ENCODE results near the gene STAMBPL1. TPM values are rescaled to one million over a fixed set of nuclear protein-coding genes. Genes with fewer than 3 reads are reported as not detected.

STAMBPL1 gene
- total RNA-seq, 1 experiment from 2014 or later = 0.54 TPM

- DNase-seq = no peak
- Mint-ChIP-seq H3K27ac (ENCODE audit: unreplicated experiment) (no peak overlapping the region), H3K4me1 (ENCODE audit: low read depth, unreplicated experiment) (no peaks in the 10 kb centered on the region), H3K27me3 (ENCODE audit: insufficient read depth, unreplicated experiment) (no peaks in the 10 kb centered on the region), H3K36me3 (ENCODE audit: insufficient read depth, unreplicated experiment) (no peaks in the 10 kb centered on the region), H3K9me3 (ENCODE audit: unreplicated experiment) (no peaks in the 10 kb centered on the region), H3K4me3 (ENCODE audit: unreplicated experiment) (no peak overlapping the region)
- TF ChIP-seq CTCF (IDR thresholded peaks at IDR 0.05; ENCODE audit: insufficient read depth in 1 of 2, low read depth in 1 of 2, low read length in 1 of 2, severe bottlenecking in 1 of 2, unreplicated experiment in 1 of 2) = no peak
- no TSS peak for BruUV-seq (replicated peaks)
- Histone ChIP-seq H3K4me1 (0 out of 2 replicates have a peak, but pooled peaks cover 9% of the 10 kb centered on the region), H3K9me3 (no peaks in the 10 kb centered on the region), H3K36me3 (ENCODE audit: control insufficient read depth, insufficient read depth, low read length) (no peaks in the 10 kb centered on the region), H3K27me3 (replicated peaks; ENCODE audit: control insufficient read depth, insufficient read depth, low read length) (no peaks in the 10 kb centered on the region), H3K4me3 (ENCODE audit: low read depth, low read length) (no peak overlapping the region)
- intact Hi-C loops (cut with micrococcal nuclease; ENCODE audit: unreplicated experiment) = no loop called here
- POLR2A ChIA-PET = no interaction called here
- CTCF ChIA-PET = no interaction called here
These were observed 33.1 kb downstream of the STAMBPL1 start for GRCh38 chr10:88913127-88913526.

GRCh38 chr10:88913788-88914187 lies 33.7 kb downstream of the STAMBPL1 start:
- ChIA-PET POLR2A (no interaction called here), CTCF (no interaction called here)
- no peak for TF ChIP-seq CTCF (IDR thresholded peaks at IDR 0.05; ENCODE audit: insufficient read depth in 1 of 2, low read depth in 1 of 2, low read length in 1 of 2, severe bottlenecking in 1 of 2, unreplicated experiment in 1 of 2)
- BruUV-seq (replicated peaks) = no TSS peak
- intact Hi-C loops (cut with micrococcal nuclease; ENCODE audit: unreplicated experiment) = no loop called here
- no peaks in the 10 kb centered on the region for H3K9me3 ChIP-seq
- no peaks in the 10 kb centered on the region for H3K9me3 Mint-ChIP-seq (ENCODE audit: unreplicated experiment)
- H3K27me3 Mint-ChIP-seq (ENCODE audit: insufficient read depth, unreplicated experiment) = no peaks in the 10 kb centered on the region
- no peak overlapping the region for H3K4me3 Mint-ChIP-seq (ENCODE audit: unreplicated experiment)
- H3K27ac Mint-ChIP-seq (ENCODE audit: unreplicated experiment) = no peak overlapping the region
- H3K4me1 ChIP-seq = 0 out of 2 replicates have a peak, but pooled peaks cover 4% of the 10 kb centered on the region
- H3K36me3 ChIP-seq (ENCODE audit: control insufficient read depth, insufficient read depth, low read length) = no peaks in the 10 kb centered on the region
- H3K4me3 ChIP-seq (ENCODE audit: low read depth, low read length) = no peak overlapping the region
- no peaks in the 10 kb centered on the region for H3K4me1 Mint-ChIP-seq (ENCODE audit: low read depth, unreplicated experiment)
- DNase-seq = no peak
- no peaks in the 10 kb centered on the region for H3K27me3 ChIP-seq (replicated peaks; ENCODE audit: control insufficient read depth, insufficient read depth, low read length)
- H3K36me3 Mint-ChIP-seq (ENCODE audit: insufficient read depth, unreplicated experiment) = no peaks in the 10 kb centered on the region

GRCh38 chr10:88915781-88916180 lies 35.7 kb downstream of the STAMBPL1 start:
- ChIA-PET POLR2A (no interaction called here), CTCF (no interaction called here)
- Histone ChIP-seq H3K9me3 (no peaks in the 10 kb centered on the region), H3K4me3 (ENCODE audit: low read depth, low read length) (no peak overlapping the region), H3K27me3 (replicated peaks; ENCODE audit: control insufficient read depth, insufficient read depth, low read length) (no peaks in the 10 kb centered on the region), H3K36me3 (ENCODE audit: control insufficient read depth, insufficient read depth, low read length) (no peaks in the 10 kb centered on the region), H3K4me1 (0 out of 2 replicates have a peak, but pooled peaks cover 4% of the 10 kb centered on the region)
- Mint-ChIP-seq H3K27me3 (ENCODE audit: insufficient read depth, unreplicated experiment) (no peaks in the 10 kb centered on the region), H3K4me3 (ENCODE audit: unreplicated experiment) (no peak overlapping the region), H3K4me1 (ENCODE audit: low read depth, unreplicated experiment) (no peaks in the 10 kb centered on the region), H3K27ac (ENCODE audit: unreplicated experiment) (no peak overlapping the region), H3K36me3 (ENCODE audit: insufficient read depth, unreplicated experiment) (no peaks in the 10 kb centered on the region), H3K9me3 (ENCODE audit: unreplicated experiment) (no peaks in the 10 kb centered on the region)
- TF ChIP-seq CTCF (IDR thresholded peaks at IDR 0.05; ENCODE audit: insufficient read depth in 1 of 2, low read depth in 1 of 2, low read length in 1 of 2, severe bottlenecking in 1 of 2, unreplicated experiment in 1 of 2) = no peak
- no TSS peak for BruUV-seq (replicated peaks)
- intact Hi-C loops (cut with micrococcal nuclease; ENCODE audit: unreplicated experiment) = no loop called here
- peak in 1 of 2 experiments; percentile 46 for DNase-seq

Measured in Caco-2 (cell line).